ENCODE measurements around the gene ASPG.

The ASPG gene

GRCh38 chr14:104106471-104106991 is 21.0 kb downstream of the ASPG start:
- Histone ChIP-seq H3K27me3 (ENCODE audit: control insufficient read depth, low read length) (no peaks in the 10 kb centered on the region), H3K9me2 (replicated peaks; ENCODE audit: control insufficient read depth, low read length) (no peaks in the 10 kb centered on the region), H3K4me3 (ENCODE audit: low read length) (no peak overlapping the region), H3K27ac (ENCODE audit: low read depth, low read length) (no peak overlapping the region), H3K4me2 (ENCODE audit: low read length) (no peak overlapping the region), H3K4me1 (ENCODE audit: control insufficient read depth, low read length) (no peaks in the 10 kb centered on the region), H4K20me1 (ENCODE audit: control insufficient read depth, insufficient read depth, low read depth, low read length) (no peaks in the 10 kb centered on the region), H3K79me2 (ENCODE audit: control insufficient read depth, low read length) (no peaks in the 10 kb centered on the region), H3F3A (ENCODE audit: control insufficient read depth, insufficient read depth) (no peaks in the 10 kb centered on the region), H3K36me3 (ENCODE audit: control insufficient read depth, low read length) (no peaks in the 10 kb centered on the region), H3K9me3 (ENCODE audit: control insufficient read depth, insufficient read depth, low read length) (no peaks in the 10 kb centered on the region)
- no peak for TF ChIP-seq EZH2phosphoT487 (IDR thresholded peaks at IDR 0.05; ENCODE audit: borderline replicate concordance, low read length)
- TF ChIP-seq CTCF (IDR thresholded peaks at IDR 0.05; ENCODE audit: low read depth, low read length, poor library complexity, severe bottlenecking) = no peak

GRCh38 chr14:104107101-104107581 is 21.6 kb downstream of the ASPG start:
- TF ChIP-seq EZH2phosphoT487 (IDR thresholded peaks at IDR 0.05; ENCODE audit: borderline replicate concordance, low read length) (no peak), CTCF (IDR thresholded peaks at IDR 0.05; ENCODE audit: low read depth, low read length, poor library complexity, severe bottlenecking) (no peak)
- Histone ChIP-seq H3K4me2 (ENCODE audit: low read length) (no peak overlapping the region), H3K79me2 (ENCODE audit: control insufficient read depth, low read length) (no peaks in the 10 kb centered on the region), H3K27ac (ENCODE audit: low read depth, low read length) (no peak overlapping the region), H3K36me3 (ENCODE audit: control insufficient read depth, low read length) (no peaks in the 10 kb centered on the region), H3K9me2 (replicated peaks; ENCODE audit: control insufficient read depth, low read length) (no peaks in the 10 kb centered on the region), H4K20me1 (ENCODE audit: control insufficient read depth, insufficient read depth, low read depth, low read length) (no peaks in the 10 kb centered on the region), H3K9me3 (ENCODE audit: control insufficient read depth, insufficient read depth, low read length) (no peaks in the 10 kb centered on the region), H3K4me1 (ENCODE audit: control insufficient read depth, low read length) (no peaks in the 10 kb centered on the region), H3K27me3 (ENCODE audit: control insufficient read depth, low read length) (no peaks in the 10 kb centered on the region), H3K4me3 (ENCODE audit: low read length) (no peak overlapping the region), H3F3A (ENCODE audit: control insufficient read depth, insufficient read depth) (no peaks in the 10 kb centered on the region)

GRCh38 chr14:104107611-104108569 is 22.4 kb downstream of the ASPG start:
- H3K9me2 ChIP-seq (replicated peaks; ENCODE audit: control insufficient read depth, low read length) = no peaks in the 10 kb centered on the region
- H4K20me1 ChIP-seq (ENCODE audit: control insufficient read depth, insufficient read depth, low read depth, low read length) = no peaks in the 10 kb centered on the region
- TF ChIP-seq EZH2phosphoT487 (IDR thresholded peaks at IDR 0.05; ENCODE audit: borderline replicate concordance, low read length) (no peak), CTCF (IDR thresholded peaks at IDR 0.05; ENCODE audit: low read depth, low read length, poor library complexity, severe bottlenecking) (no peak)
- no peak overlapping the region for H3K27ac ChIP-seq (ENCODE audit: low read depth, low read length)
- no peaks in the 10 kb centered on the region for H3K36me3 ChIP-seq (ENCODE audit: control insufficient read depth, low read length)
- H3K27me3 ChIP-seq (ENCODE audit: control insufficient read depth, low read length) = no peaks in the 10 kb centered on the region
- no peak overlapping the region for H3K4me3 ChIP-seq (ENCODE audit: low read length)
- H3F3A ChIP-seq (ENCODE audit: control insufficient read depth, insufficient read depth) = no peaks in the 10 kb centered on the region
- no peaks in the 10 kb centered on the region for H3K4me1 ChIP-seq (ENCODE audit: control insufficient read depth, low read length)
- no peaks in the 10 kb centered on the region for H3K9me3 ChIP-seq (ENCODE audit: control insufficient read depth, insufficient read depth, low read length)
- H3K79me2 ChIP-seq (ENCODE audit: control insufficient read depth, low read length) = no peaks in the 10 kb centered on the region
- no peak overlapping the region for H3K4me2 ChIP-seq (ENCODE audit: low read length)

Data from DOHH2 (cell line).